ENCODE results near the gene NEDD4. TPM values are rescaled to one million over a fixed set of nuclear protein-coding genes. Genes with fewer than 3 reads are reported as not detected.

The NEDD4 gene
- polyA plus RNA-seq, 1 donor from 2014 or later = 1.6 TPM

GRCh38 chr15:56042031-56042430, 48.6 kb upstream of the NEDD4 start:
- Histone ChIP-seq H3K9ac (ENCODE audit: low read length) (no peak overlapping the region), H3K36me3 (ENCODE audit: insufficient read depth, low read length) (no peaks in the 10 kb centered on the region), H3K4me2 (ENCODE audit: low read length) (no peak overlapping the region), H3K79me2 (replicated peaks; ENCODE audit: insufficient read depth, low read length) (no peaks in the 10 kb centered on the region), H3K9me3 (ENCODE audit: low read length) (no peaks in the 10 kb centered on the region), H3K27ac (ENCODE audit: low read length) (no peak overlapping the region), H3K4me3 (ENCODE audit: low read length) (no peak overlapping the region), H3K9me2 (ENCODE audit: insufficient read depth, low read length) (no peaks in the 10 kb centered on the region), H2AFZ (ENCODE audit: low read depth, low read length) (no peak overlapping the region), H3F3A (ENCODE audit: insufficient read depth, low read length, poor library complexity, severe bottlenecking) (no peaks in the 10 kb centered on the region), H3K27me3 (ENCODE audit: insufficient read depth, low read depth, low read length) (no peaks in the 10 kb centered on the region), H4K20me1 (ENCODE audit: insufficient read depth) (no peaks in the 10 kb centered on the region)
- TF ChIP-seq SMC3 (conservative IDR thresholded peaks at IDR 0.05; ENCODE audit: poor library complexity) (no peak), TAF1 (IDR thresholded peaks at IDR 0.05; ENCODE audit: low read depth) (no peak), RAD21 (conservative IDR thresholded peaks at IDR 0.05) (no peak), POLR2AphosphoS5 (IDR thresholded peaks at IDR 0.05) (no peak), REST (IDR thresholded peaks at IDR 0.05; ENCODE audit: borderline replicate concordance) (no peak), MXI1 (conservative IDR thresholded peaks at IDR 0.05; ENCODE audit: poor library complexity, severe bottlenecking) (no peak), CTCF (IDR thresholded peaks at IDR 0.05; ENCODE audit: poor library complexity, severe bottlenecking) (no peak), EZH2 (IDR thresholded peaks at IDR 0.05; ENCODE audit: borderline replicate concordance, insufficient read depth, low read length, poor library complexity, severe bottlenecking) (no peak), EP300 (conservative IDR thresholded peaks at IDR 0.05; ENCODE audit: poor library complexity, severe bottlenecking) (no peak)

GRCh38 chr15:56040081-56041035, 46.9 kb upstream of the NEDD4 start:
- no peaks in the 10 kb centered on the region for H3F3A ChIP-seq (ENCODE audit: insufficient read depth, low read length, poor library complexity, severe bottlenecking)
- H3K4me3 ChIP-seq (ENCODE audit: low read length) = no peak overlapping the region
- no peak overlapping the region for H3K4me2 ChIP-seq (ENCODE audit: low read length)
- no peaks in the 10 kb centered on the region for H4K20me1 ChIP-seq (ENCODE audit: insufficient read depth)
- H3K9ac ChIP-seq (ENCODE audit: low read length) = no peak overlapping the region
- H3K9me3 ChIP-seq (ENCODE audit: low read length) = no peaks in the 10 kb centered on the region
- TF ChIP-seq REST (IDR thresholded peaks at IDR 0.05; ENCODE audit: borderline replicate concordance) = no peak
- TF ChIP-seq EP300 (conservative IDR thresholded peaks at IDR 0.05; ENCODE audit: poor library complexity, severe bottlenecking) = peak; percentile 10
- no peak for TF ChIP-seq CTCF (IDR thresholded peaks at IDR 0.05; ENCODE audit: poor library complexity, severe bottlenecking)
- TF ChIP-seq MXI1 (conservative IDR thresholded peaks at IDR 0.05; ENCODE audit: poor library complexity, severe bottlenecking) = peak; percentile 39
- no peak for TF ChIP-seq RAD21 (conservative IDR thresholded peaks at IDR 0.05)
- TF ChIP-seq SMC3 (conservative IDR thresholded peaks at IDR 0.05; ENCODE audit: poor library complexity) = no peak
- H3K9me2 ChIP-seq (ENCODE audit: insufficient read depth, low read length) = no peaks in the 10 kb centered on the region
- H3K27me3 ChIP-seq (ENCODE audit: insufficient read depth, low read depth, low read length) = no peaks in the 10 kb centered on the region
- H3K36me3 ChIP-seq (ENCODE audit: insufficient read depth, low read length) = no peaks in the 10 kb centered on the region
- no peak overlapping the region for H3K27ac ChIP-seq (ENCODE audit: low read length)
- no peaks in the 10 kb centered on the region for H3K79me2 ChIP-seq (replicated peaks; ENCODE audit: insufficient read depth, low read length)
- H2AFZ ChIP-seq (ENCODE audit: low read depth, low read length) = no peak overlapping the region

Data from neural cell (in vitro differentiated cells).